Parathyroid adenoma (tissue), 2 donors: ENCODE data around the gene CDAN1.

ENCODE experiments used
- H2AFZ ChIP-seq: fragments of 300-600 bp; sonication (generic); one replicate; pipeline ENCODE4 v1.7.0; 2017; ENCODE audit warnings: antibody characterized with exemption, mild to moderate bottlenecking
- H3K27ac ChIP-seq: fragments of 300-600 bp; sonication (generic); one replicate; pipeline ENCODE4 v1.7.0; 2017
- H3K27me3 ChIP-seq: fragments of 300-600 bp; sonication (generic); one replicate; pipeline ENCODE4 v1.7.0; 2017; ENCODE audit warnings: low read length; ENCODE audit not compliant: control insufficient read depth, insufficient read depth
- H3K36me3 ChIP-seq: fragments of 300-600 bp; sonication (generic); one replicate; pipeline ENCODE4 v1.7.0; 2017; ENCODE audit warnings: low read length; ENCODE audit not compliant: control insufficient read depth, insufficient read depth
- H3K4me1 ChIP-seq: fragments of 300-600 bp; sonication (generic); one replicate; pipeline ENCODE4 v1.7.0; 2017; ENCODE audit warnings: control low read depth
- H3K4me2 ChIP-seq: fragments of 300-600 bp; sonication (generic); one replicate; pipeline ENCODE4 v1.7.0; 2017; ENCODE audit warnings: low read length
- H3K4me3 ChIP-seq: fragments of 300-600 bp; sonication (generic); one replicate; pipeline ENCODE4 v1.7.0; 2017; ENCODE audit warnings: low read depth, low read length
- H3K79me2 ChIP-seq: fragments of 300-600 bp; sonication (generic); one replicate; pipeline ENCODE4 v1.7.0; 2017; ENCODE audit warnings: control low read depth
- H3K9ac ChIP-seq: fragments of 300-600 bp; sonication (generic); one replicate; pipeline ENCODE4 v1.7.0; 2017; ENCODE audit warnings: mild to moderate bottlenecking
- H3K9me3 ChIP-seq: fragments of 300-600 bp; sonication (generic); one replicate; pipeline ENCODE4 v1.7.0; 2017; ENCODE audit warnings: low read length; ENCODE audit not compliant: control insufficient read depth
- CTCF ChIP-seq: fragments of 300-600 bp; sonication (generic); IDR thresholded peaks from one replicate; pipeline ENCODE4 v1.7.0; 2017; ENCODE audit warnings: antibody characterized with exemption, mild to moderate bottlenecking
- donor health status: primary hyperparathyroidism.

CDAN1 gene

GRCh38 chr15:42694398-42694797 lies 42.5 kb downstream of the CDAN1 start:
- H3K36me3 ChIP-seq: no peaks in the 10 kb centered on the region
- no peaks in the 10 kb centered on the region for H3K27me3 ChIP-seq
- no peaks in the 10 kb centered on the region for H3K9me3 ChIP-seq

GRCh38 chr15:42693942-42694341 lies 43.0 kb downstream of the CDAN1 start:
- H3K27ac ChIP-seq: no peak overlapping the region
- H3K4me3 ChIP-seq: no peak overlapping the region
- no peak overlapping the region for H3K4me2 ChIP-seq
- no peaks in the 10 kb centered on the region for H3K9me3 ChIP-seq
- H3K79me2 ChIP-seq: no peaks in the 10 kb centered on the region
- no peaks in the 10 kb centered on the region for H3K4me1 ChIP-seq
- H3K9ac ChIP-seq: no peak overlapping the region
- H3K36me3 ChIP-seq: no peaks in the 10 kb centered on the region
- H2AFZ ChIP-seq: no peak overlapping the region
- no peak for TF ChIP-seq CTCF
- no peaks in the 10 kb centered on the region for H3K27me3 ChIP-seq

More at GRCh38 chr15:42694398-42694797, 42.5 kb downstream of the CDAN1 start:
- Histone ChIP-seq H3K4me3 (no peak overlapping the region), H3K79me2 (no peaks in the 10 kb centered on the region), H3K4me2 (no peak overlapping the region), H3K9ac (no peak overlapping the region), H2AFZ (no peak overlapping the region), H3K4me1 (no peaks in the 10 kb centered on the region), H3K27ac (no peak overlapping the region)
- TF ChIP-seq CTCF: no peak

GRCh38 chr15:42693496-42693895 lies 43.4 kb downstream of the CDAN1 start:
- Histone ChIP-seq H3K4me3 (no peak overlapping the region), H3K36me3 (no peaks in the 10 kb centered on the region), H3K27ac (no peak overlapping the region), H2AFZ (no peak overlapping the region), H3K9ac (no peak overlapping the region), H3K79me2 (no peaks in the 10 kb centered on the region), H3K9me3 (no peaks in the 10 kb centered on the region), H3K4me1 (no peaks in the 10 kb centered on the region), H3K27me3 (no peaks in the 10 kb centered on the region), H3K4me2 (no peak overlapping the region)
- no peak for TF ChIP-seq CTCF

GRCh38 chr15:42692997-42693396 lies 43.9 kb downstream of the CDAN1 start:
- no peaks in the 10 kb centered on the region for H3K79me2 ChIP-seq
- TF ChIP-seq CTCF: no peak
- H3K4me3 ChIP-seq: no peak overlapping the region
- no peak overlapping the region for H3K4me2 ChIP-seq
- H3K27ac ChIP-seq: no peak overlapping the region
- H3K27me3 ChIP-seq: no peaks in the 10 kb centered on the region
- H3K9ac ChIP-seq: no peak overlapping the region
- no peak overlapping the region for H2AFZ ChIP-seq
- H3K9me3 ChIP-seq: no peaks in the 10 kb centered on the region
- H3K36me3 ChIP-seq: no peaks in the 10 kb centered on the region
- no peaks in the 10 kb centered on the region for H3K4me1 ChIP-seq

GRCh38 chr15:42692536-42692935 lies 44.4 kb downstream of the CDAN1 start:
- Histone ChIP-seq H2AFZ (no peak overlapping the region), H3K9me3 (no peaks in the 10 kb centered on the region), H3K4me1 (no peaks in the 10 kb centered on the region), H3K4me3 (no peak overlapping the region), H3K79me2 (no peaks in the 10 kb centered on the region), H3K36me3 (no peaks in the 10 kb centered on the region), H3K9ac (no peak overlapping the region), H3K27ac (no peak overlapping the region), H3K27me3 (no peaks in the 10 kb centered on the region), H3K4me2 (no peak overlapping the region)
- no peak for TF ChIP-seq CTCF
